ENCODE results near the gene KRTAP5-6. TPM values are rescaled to one million over a fixed set of nuclear protein-coding genes. Genes with fewer than 3 reads are reported as not detected.
A peak's percentile ranks its signal among the peaks of the same experiment; 100 is the strongest.
"Not testable (repeated sequence)": the region's sequence is repeated elsewhere in the genome, so short reads cannot be mapped to it uniquely, and the experiment has no call there.

KRTAP5-6 gene
- total RNA-seq, 1 donor: not detected

DNA sequence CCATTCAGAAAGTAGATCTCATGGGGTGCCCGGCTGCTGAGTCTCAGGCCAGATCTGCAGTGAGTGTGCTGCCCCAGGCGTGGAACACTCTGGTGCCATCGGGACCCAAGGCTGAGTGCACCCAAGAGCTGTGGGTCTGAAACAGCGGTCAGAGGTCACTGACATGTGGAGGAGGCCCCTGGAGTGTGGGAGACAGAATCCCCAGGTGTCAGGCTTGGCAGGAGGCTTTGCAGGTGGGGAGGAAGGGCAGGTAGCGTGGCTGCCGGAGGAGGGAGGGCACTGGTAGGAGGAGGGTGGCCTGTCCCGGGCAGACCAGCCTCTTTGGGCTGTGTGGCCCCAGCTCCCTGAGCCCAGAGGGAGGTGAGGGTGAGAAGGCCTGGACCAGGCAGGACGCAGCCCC lies 31.7 kb upstream of the KRTAP5-6 start:
- no peak for TF ChIP-seq CTCF (IDR thresholded peaks at IDR 0.05; ENCODE audit: insufficient read depth, low read length)
- no peak overlapping the region for H3K4me3 ChIP-seq (ENCODE audit: low read depth, low read length)
- DNase-seq (ENCODE audit: low read depth): no peak

DNA sequence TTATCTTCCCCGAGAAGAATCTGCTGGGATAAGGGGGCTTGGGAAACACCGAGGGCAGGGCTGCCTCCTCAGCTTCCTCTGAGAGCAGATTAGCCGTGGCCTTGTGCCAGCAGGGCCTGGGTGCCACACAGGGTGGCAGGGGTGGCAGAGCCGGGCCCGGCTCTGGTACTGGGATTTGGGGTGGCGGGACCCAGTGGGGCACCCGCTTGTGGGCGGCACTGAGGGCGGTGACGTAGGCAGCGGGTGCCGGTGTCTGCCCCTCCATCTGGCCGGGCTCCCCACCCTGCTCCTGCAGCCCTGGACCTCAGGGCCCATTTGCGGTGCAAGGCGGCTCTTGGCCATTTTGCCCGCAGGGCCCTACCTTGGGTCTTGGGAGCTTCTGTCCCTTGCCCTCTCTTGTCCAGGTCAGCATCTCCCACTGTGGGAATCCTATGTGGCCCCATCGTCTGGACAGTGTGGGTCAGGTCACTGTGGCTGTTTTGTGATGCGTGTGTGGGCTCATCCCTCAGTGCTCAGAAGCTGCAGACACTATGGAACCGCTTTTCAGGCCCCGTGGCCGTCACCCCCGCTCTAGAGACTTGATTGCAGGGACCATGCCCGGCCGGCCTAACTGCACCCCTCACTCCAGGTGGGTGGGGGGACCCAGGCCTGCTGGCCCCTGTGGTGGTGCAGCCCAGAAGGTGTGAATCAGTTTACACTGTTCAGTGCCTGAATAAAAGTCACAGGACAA lies 29.7 kb upstream of the KRTAP5-6 start:
- TF ChIP-seq CTCF (IDR thresholded peaks at IDR 0.05; ENCODE audit: insufficient read depth, low read length): no peak
- no peak overlapping the region for H3K4me3 ChIP-seq (ENCODE audit: low read depth, low read length)
- DNase-seq (ENCODE audit: low read depth): no peak

DNA sequence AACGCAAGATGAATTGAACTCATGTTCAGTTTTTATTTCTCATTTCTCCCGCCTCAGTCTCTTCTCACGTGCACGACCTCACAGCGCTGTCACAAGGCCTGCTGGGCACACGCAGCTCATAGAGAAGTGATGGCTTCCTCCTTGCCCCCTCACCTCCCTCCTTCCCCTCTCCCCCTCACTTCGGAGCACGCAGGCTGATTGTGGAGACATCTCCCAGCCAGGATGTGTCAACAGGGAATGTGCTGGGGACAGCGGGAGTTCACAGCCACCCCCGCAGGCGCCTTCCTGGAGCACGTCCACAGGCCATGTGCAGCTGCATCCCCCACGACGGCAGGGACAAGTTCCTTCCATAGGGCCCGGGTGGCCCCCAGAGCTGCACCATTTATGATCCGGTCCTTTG lies 29.1 kb upstream of the KRTAP5-6 start:
- TF ChIP-seq CTCF (IDR thresholded peaks at IDR 0.05; ENCODE audit: insufficient read depth, low read length): no peak
- DNase-seq (ENCODE audit: low read depth): no peak
- no peak overlapping the region for H3K4me3 ChIP-seq (ENCODE audit: low read depth, low read length)

DNA sequence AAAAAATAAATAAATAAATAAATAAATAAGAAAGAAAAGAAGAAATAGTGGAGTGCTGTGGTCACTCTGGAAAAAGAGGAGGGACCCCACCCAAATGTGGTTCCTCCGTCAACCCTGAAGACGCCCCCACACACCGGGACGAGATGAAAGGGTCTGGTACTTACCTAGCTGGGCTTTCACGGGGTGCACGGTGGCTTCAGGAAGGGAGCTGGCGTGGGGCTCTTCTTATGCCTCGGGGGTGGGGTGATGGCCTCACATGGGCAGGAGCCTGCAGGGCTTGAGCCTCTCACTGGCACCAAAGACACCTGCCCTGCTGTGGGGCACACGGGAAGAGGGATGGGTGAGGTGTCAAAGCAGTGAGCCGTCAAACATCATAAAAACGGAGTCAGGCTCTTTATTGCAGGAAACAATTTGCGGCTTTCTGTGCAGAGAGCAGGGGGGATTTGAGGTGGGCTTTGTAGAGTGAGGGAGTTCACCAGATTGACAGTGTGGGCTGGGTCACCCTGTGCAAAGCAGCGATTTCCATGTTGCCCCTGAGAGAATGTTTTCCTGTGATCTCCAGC lies 28.0 kb upstream of the KRTAP5-6 start:
- TF ChIP-seq CTCF (IDR thresholded peaks at IDR 0.05; ENCODE audit: insufficient read depth, low read length): no peak
- DNase-seq (ENCODE audit: low read depth): no peak
- H3K4me3 ChIP-seq (ENCODE audit: low read depth, low read length): no peak overlapping the region

DNA sequence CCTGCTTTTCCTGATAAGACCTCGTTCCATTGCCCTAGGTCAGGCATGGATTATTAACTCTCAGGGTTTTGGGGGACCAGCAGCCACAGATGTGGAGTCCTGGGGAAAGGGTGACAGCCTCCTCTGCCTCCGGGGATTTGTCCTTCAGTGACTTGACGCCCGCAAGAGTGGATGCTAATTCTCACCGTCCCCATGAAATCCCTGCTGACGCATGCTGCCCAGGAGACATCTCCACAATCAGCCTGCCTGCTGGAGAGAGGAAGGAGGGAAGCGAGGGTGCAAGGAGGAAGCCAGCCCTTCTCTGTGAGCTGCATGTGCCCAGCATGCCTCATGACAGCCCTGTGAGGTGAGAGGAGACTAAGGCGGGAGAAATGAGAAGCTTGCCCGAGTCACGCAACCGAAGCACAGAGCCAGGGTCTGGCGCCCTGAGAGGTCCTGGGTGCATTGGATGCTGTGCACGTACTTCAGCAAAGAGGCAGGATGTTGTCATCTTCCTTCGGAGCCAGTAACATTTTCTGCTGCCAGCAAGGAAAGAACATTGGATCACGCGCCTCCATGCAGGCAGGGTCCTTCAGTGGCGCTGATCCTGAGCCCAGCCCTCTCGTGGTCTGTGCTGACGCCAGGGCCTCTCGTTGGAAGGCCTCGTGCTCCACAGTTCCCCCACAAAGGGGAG lies 27.3 kb upstream of the KRTAP5-6 start:
- peak; percentile 2 for DNase-seq (ENCODE audit: low read depth)
- no peak overlapping the region for H3K4me3 ChIP-seq (ENCODE audit: low read depth, low read length)
- no peak for TF ChIP-seq CTCF (IDR thresholded peaks at IDR 0.05; ENCODE audit: insufficient read depth, low read length)

- H3K4me3 ChIP-seq (ENCODE audit: low read depth, low read length); DNase-seq (ENCODE audit: low read depth): not testable (repeated sequence)
Observed at GRCh38 chr11:1670457-1670856, 26.5 kb upstream of the KRTAP5-6 start.

- no peak overlapping the region for H3K4me3 ChIP-seq (ENCODE audit: low read depth, low read length)
- no peak for TF ChIP-seq CTCF (IDR thresholded peaks at IDR 0.05; ENCODE audit: insufficient read depth, low read length)
- DNase-seq (ENCODE audit: low read depth): no peak
Observed at GRCh38 chr11:1670905-1671371, 26.1 kb upstream of the KRTAP5-6 start.

All from fibroblast of the aortic adventitia (primary cell).